Activated B cell treated with CpG ODN at 0.5 μM for 24 hours (primary cell): ENCODE data around the gene CHIT1. TPM values are rescaled to one million over a fixed set of nuclear protein-coding genes. Genes with fewer than 3 reads are reported as not detected.
A peak's percentile ranks its signal among the peaks of the same experiment; 100 is the strongest.
"Not testable (repeated sequence)": the region's sequence is repeated elsewhere in the genome, so short reads cannot be mapped to it uniquely, and the experiment has no call there.

Experiments
- ATAC-seq: fragments of 200-7000 bp; cut with Tn5 transposase; one replicate; pipeline ENCODE4 v1.10.0; 2021; ENCODE audit warnings: low read depth, mild to moderate bottlenecking, moderate library complexity
- CTCF ChIA-PET: fragments of 350-600 bp; sonication (Branson Sonifier 250); formaldehyde crosslinking; loops from one replicate; lab custom pipeline; 2021; ENCODE audit warnings: antibody characterized with exemption; lab: Charles Lee
- POLR2A ChIA-PET: fragments of 350-600 bp; sonication (Branson Sonifier 250); formaldehyde crosslinking; loops from one replicate; lab custom pipeline; 2021; ENCODE audit warnings: antibody characterized with exemption; lab: Charles Lee
- DNase-seq: peaks from one replicate; pipeline ENCODE4 v3.0.0; 2022
- H3K27ac Mint-ChIP-seq: one replicate; pipeline ENCODE4 v1.8.0; 2020; ENCODE audit warnings: mixed read lengths
- H3K27me3 Mint-ChIP-seq: one replicate; pipeline ENCODE4 v1.8.0; 2021; ENCODE audit warnings: mixed read lengths
- H3K36me3 Mint-ChIP-seq: one replicate; pipeline ENCODE4 v1.8.0; 2021; ENCODE audit warnings: low read depth, mixed read lengths
- H3K4me1 Mint-ChIP-seq: one replicate; pipeline ENCODE4 v1.8.0; 2021; ENCODE audit warnings: mixed read lengths
- H3K4me3 Mint-ChIP-seq: one replicate; pipeline ENCODE4 v1.8.0; 2020; ENCODE audit warnings: mild to moderate bottlenecking, mixed read lengths
- H3K9me3 Mint-ChIP-seq: one replicate; pipeline ENCODE4 v1.8.0; 2020; ENCODE audit warnings: mixed read lengths
- CTCF ChIP-seq: fragments of 200-600 bp; IDR thresholded peaks from one replicate; pipeline ENCODE4 v1.8.0; 2022; ENCODE audit warnings: antibody characterized with exemption, mild to moderate bottlenecking
- intact Hi-C: fragments of 100-400 bp; cut with micrococcal nuclease; formaldehyde crosslinking; loops from one replicate; pipeline ENCODE4 v1.15.1; 2024
- total RNA-seq: library from RNA; stranded (reverse); gene quantifications from 2 replicates; pipeline ENCODE4 v1.2.3, GENCODE V29; 2022

The CHIT1 gene
- total RNA-seq, 1 donor from 2014 or later, result 6.6 TPM

- Mint-ChIP-seq H3K36me3 (no peaks in the 10 kb centered on the region), H3K27me3 (no peaks in the 10 kb centered on the region), H3K27ac (peak overlapping the region; percentile 87), H3K9me3 (no peaks in the 10 kb centered on the region), H3K4me1 (peaks cover 43% of the 10 kb centered on the region), H3K4me3 (peak overlapping the region; percentile 94)
- DNase-seq (peak; percentile 62), ATAC-seq (peak; percentile 59)
- TF ChIP-seq CTCF, result peak; percentile 64
- intact Hi-C loops, result loop anchor here (1.0 to 5.0 kb wide), 4 partner anchors 71 to 435 kb away; partner anchors contain the start of gene ATP2B4
- POLR2A ChIA-PET, result interaction anchor here (0.9 to 31.2 kb wide), 5 partner anchors 44 to 497 kb away, joined by 3 to 1942 read pairs (median 6); partner anchors contain the start of genes BTG2 and LAX1
- CTCF ChIA-PET, result interaction anchor here (0.7 to 11.3 kb wide), 45 partner anchors 11 to 551 kb away, joined by 3 to 525 read pairs (median 5); partner anchors contain the start of gene BTG2
Measured at GRCh38 chr1:203267347-203267846, 37.9 kb upstream of the CHIT1 start.

DNA sequence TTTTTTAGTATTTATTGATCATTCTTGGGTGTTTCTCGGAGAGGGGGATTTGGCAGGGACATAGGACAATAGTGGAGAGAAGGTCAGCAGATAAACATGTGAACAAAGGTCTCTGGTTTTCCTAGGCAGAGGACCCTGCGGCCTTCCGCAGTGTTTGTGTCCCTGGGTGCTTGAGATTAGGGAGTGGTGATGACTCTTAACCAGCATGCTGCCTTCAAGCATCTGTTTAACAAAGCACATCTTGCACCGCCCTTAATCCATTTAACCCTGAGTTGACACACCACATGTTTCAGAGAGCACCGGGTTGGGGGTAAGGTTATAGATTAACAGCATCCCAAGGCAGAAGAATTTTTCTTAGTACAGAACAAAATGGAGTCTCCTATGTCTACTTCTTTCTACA, 36.7 kb upstream of the CHIT1 start:
- H3K27me3 Mint-ChIP-seq, DNase-seq, H3K27ac Mint-ChIP-seq, ATAC-seq, H3K4me3 Mint-ChIP-seq, H3K9me3 Mint-ChIP-seq, H3K36me3 Mint-ChIP-seq, POLR2A ChIA-PET: not testable (repeated sequence)
- intact Hi-C loops, result loop anchor here (5.0 kb wide), 1 partner anchor 361 kb away; the partner anchor contains the start of gene ATP2B4
- CTCF ChIA-PET, result interaction anchor here (0.6 to 11.3 kb wide), 4 partner anchors 71 to 349 kb away, joined by 3 to 525 read pairs (median 76); no protein-coding TSS in a partner anchor
- H3K4me1 Mint-ChIP-seq, result peaks cover 33% of the 10 kb centered on the region

DNA sequence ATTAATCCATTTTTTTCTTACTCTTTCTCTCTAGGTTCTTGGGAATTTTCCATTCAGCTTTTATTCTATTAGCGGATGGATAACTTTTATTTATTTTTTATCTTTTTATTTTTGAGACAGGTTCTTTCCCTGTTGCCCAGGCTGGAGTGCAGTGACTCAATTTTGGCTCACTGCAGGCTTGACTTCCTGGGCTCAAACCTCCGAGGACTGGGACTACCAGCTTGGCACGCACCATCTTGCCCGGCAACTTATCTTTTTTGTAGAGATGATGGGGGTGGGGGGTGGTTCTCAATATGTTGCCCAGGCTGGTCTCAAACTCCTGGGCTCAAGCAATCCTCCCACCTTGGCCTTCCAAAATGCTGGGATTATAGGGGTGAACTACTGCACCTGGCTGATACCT, 36.1 kb upstream of the CHIT1 start:
- H3K9me3 Mint-ChIP-seq, result no peaks in the 10 kb centered on the region
- no peak for TF ChIP-seq CTCF
- H3K27ac Mint-ChIP-seq, result no peak overlapping the region
- ChIA-PET POLR2A (no interaction called here), CTCF (interaction anchor here (0.6 to 11.3 kb wide), 6 partner anchors 72 to 895 kb away, joined by 3 to 525 read pairs (median 4); no protein-coding TSS in a partner anchor)
- DNase-seq (no peak), ATAC-seq (no peak)
- intact Hi-C loops, result loop anchor here (5.0 kb wide), 1 partner anchor 362 kb away; the partner anchor contains the start of gene ATP2B4
- no peak overlapping the region for H3K4me3 Mint-ChIP-seq
- H3K4me1 Mint-ChIP-seq, result peaks cover 27% of the 10 kb centered on the region
- no peaks in the 10 kb centered on the region for H3K36me3 Mint-ChIP-seq
- H3K27me3 Mint-ChIP-seq, result no peaks in the 10 kb centered on the region

DNA sequence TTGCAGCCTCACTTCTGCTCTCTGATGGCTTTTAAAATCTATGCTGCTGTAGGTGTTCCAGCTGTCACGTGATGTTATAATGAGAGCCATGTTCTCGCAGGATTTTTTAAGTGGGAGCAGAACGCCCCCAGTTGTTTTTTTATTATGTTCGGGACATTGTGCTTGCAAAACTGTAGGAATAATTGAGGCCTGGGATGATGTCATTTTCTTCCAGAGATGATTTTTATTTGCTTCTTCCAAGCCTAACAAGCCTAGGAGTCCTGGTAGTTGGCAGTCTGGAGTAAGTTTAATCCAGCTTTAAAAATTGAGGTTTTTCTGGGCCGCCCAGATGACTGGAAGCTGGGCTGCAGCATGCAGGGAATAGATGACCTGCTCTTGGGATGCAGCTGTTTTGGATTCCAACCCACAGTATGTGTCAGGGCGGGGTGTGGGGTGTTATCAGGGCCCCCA, 34.6 kb upstream of the CHIT1 start:
- CTCF ChIA-PET, result interaction anchor here (0.8 to 11.3 kb wide), 4 partner anchors 73 to 438 kb away, joined by 4 to 525 read pairs (median 9); no protein-coding TSS in a partner anchor
- H3K36me3 Mint-ChIP-seq, result no peaks in the 10 kb centered on the region
- H3K27me3 Mint-ChIP-seq, result no peaks in the 10 kb centered on the region
- H3K4me3 Mint-ChIP-seq, result no peak overlapping the region
- H3K4me1 Mint-ChIP-seq, result peaks cover 26% of the 10 kb centered on the region
- POLR2A ChIA-PET, result no interaction called here
- H3K27ac Mint-ChIP-seq, result no peak overlapping the region
- no peak for TF ChIP-seq CTCF
- intact Hi-C loops, result no loop called here
- ATAC-seq (no peak), DNase-seq (no peak)
- H3K9me3 Mint-ChIP-seq, result no peaks in the 10 kb centered on the region

DNA sequence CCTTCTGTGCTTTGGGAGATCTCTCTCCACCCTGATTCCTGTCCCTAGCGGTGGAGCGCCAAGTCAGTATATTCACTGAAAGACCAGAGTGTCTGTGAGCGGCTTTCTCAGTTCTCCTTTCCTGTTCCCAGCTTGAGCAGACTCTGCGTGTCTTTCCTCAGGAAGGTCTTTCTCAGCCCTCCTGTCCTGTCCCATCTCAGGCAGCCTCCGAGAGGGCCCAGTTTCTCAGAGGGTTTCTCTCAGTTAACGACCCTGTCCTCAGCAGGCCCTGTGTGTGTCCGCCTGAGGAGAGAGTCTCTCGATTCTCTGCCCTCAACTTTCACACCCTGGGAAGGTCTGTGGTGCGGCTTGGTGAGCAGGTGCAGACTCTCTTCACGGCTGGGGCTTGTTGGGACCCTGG, 34.0 kb upstream of the CHIT1 start:
- POLR2A ChIA-PET, result no interaction called here
- H3K9me3 Mint-ChIP-seq, result no peaks in the 10 kb centered on the region
- H3K27me3 Mint-ChIP-seq, result no peaks in the 10 kb centered on the region
- DNase-seq (no peak), ATAC-seq (no peak)
- intact Hi-C loops, result no loop called here
- H3K27ac Mint-ChIP-seq, result no peak overlapping the region
- CTCF ChIA-PET, result interaction anchor here (2.3 to 11.3 kb wide), 2 partner anchors 74 to 224 kb away, joined by 14 to 525 read pairs; no protein-coding TSS in a partner anchor
- peaks cover 26% of the 10 kb centered on the region for H3K4me1 Mint-ChIP-seq
- no peak overlapping the region for H3K4me3 Mint-ChIP-seq
- no peak for TF ChIP-seq CTCF
- no peaks in the 10 kb centered on the region for H3K36me3 Mint-ChIP-seq

DNA sequence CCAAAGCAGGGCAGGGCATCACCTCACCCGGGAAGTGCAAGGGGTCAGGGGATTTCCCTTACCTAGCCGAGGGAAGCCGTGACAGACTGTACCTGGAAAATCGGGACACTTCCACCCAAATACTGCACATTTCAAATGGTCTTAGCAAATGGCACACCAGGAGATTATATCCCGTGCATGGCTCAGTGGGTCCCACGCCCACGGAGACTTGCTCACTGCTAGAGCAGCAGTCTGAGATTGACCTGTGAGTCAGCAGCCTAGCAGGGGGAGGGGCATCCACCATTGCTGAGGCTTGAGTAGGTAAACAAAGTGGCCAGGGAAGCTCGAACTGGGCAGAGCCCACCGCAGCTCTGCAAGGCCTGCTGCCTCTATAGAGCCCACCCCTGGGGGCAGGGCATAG, 27.2 kb upstream of the CHIT1 start:
- POLR2A ChIA-PET, intact Hi-C loops, H3K36me3 Mint-ChIP-seq, H3K4me3 Mint-ChIP-seq, DNase-seq, H3K9me3 Mint-ChIP-seq, CTCF ChIA-PET, H3K4me1 Mint-ChIP-seq, ATAC-seq, H3K27ac Mint-ChIP-seq: not testable (repeated sequence)
- H3K27me3 Mint-ChIP-seq, result peaks cover 23% of the 10 kb centered on the region

DNA sequence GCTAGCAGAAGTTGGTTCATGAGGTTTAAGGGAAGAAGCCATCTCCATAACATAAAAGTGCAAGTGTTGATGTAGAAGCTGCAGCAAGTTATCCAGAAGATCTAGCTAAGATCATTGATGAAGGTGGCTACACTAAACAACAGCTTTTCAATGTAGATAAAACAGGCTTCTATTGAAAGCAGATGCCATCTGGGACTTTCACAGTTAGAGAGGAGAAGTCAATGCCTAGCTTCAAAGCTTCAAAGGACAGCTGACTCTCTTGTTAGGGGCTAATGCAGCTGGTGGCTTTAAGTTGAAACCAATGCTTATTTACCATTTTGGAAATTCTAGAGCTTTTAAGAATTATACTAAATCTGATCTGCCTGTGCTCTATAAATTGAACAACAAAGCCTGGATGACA, 25.3 kb upstream of the CHIT1 start:
- ATAC-seq, intact Hi-C loops: not testable (repeated sequence)
- CTCF ChIA-PET, result interaction anchor here (0.7 to 1.1 kb wide), 2 partner anchors 13 to 215 kb away, joined by 3 to 4 read pairs; no protein-coding TSS in a partner anchor

More for the DNA sequence above, 25.3 kb upstream of the CHIT1 start:
- H3K4me1 Mint-ChIP-seq, H3K4me3 Mint-ChIP-seq, H3K36me3 Mint-ChIP-seq, H3K27ac Mint-ChIP-seq, DNase-seq, H3K9me3 Mint-ChIP-seq: not testable (repeated sequence)
- peaks cover 26% of the 10 kb centered on the region for H3K27me3 Mint-ChIP-seq
- POLR2A ChIA-PET, result interaction anchor here (0.7 kb wide), 1 partner anchor 221 kb away, joined by 3 read pairs; no protein-coding TSS in a partner anchor
